GM12878 (cell line): Measurements from ENCODE around the gene PLEKHM3. TPM values are rescaled to one million over a fixed set of nuclear protein-coding genes. Genes with fewer than 3 reads are reported as not detected.

Source experiments
- ATAC-seq: fragments of 200-7000 bp; cut with Tn5 transposase; 3 replicates; pipeline ENCODE4 v1.9.1; 2020; ENCODE audit warnings: mild to moderate bottlenecking, moderate library complexity
- BruUV-seq: library from RNA; stranded (reverse); fragments of 400-500 nt; replicated peaks from 2 replicates; lab custom pipeline; 2021; lab: Mats Ljungman, UMichigan
- CTCF ChIA-PET: fragments of 300-600 bp; sonication (Branson Sonifier 250); formaldehyde crosslinking; extraction: SDS; loops from one replicate; lab custom pipeline; 2021; ENCODE audit warnings: inconsistent platforms; lab: Yijun Ruan, JAX
- POLR2A ChIA-PET: fragments of 350-600 bp; formaldehyde crosslinking; extraction: SDS; loops from one replicate; lab custom pipeline; 2021; ENCODE audit warnings: inconsistent platforms; lab: Charles Lee
- RAD21 ChIA-PET: fragments of 300-600 bp; sonication (Branson Sonifier 250); formaldehyde crosslinking; loops from one replicate; lab custom pipeline; 2023; ENCODE audit warnings: antibody characterized with exemption; ENCODE audit not compliant: unreplicated experiment; lab: Charles Lee
- SMC1A ChIA-PET: fragments of 300-600 bp; sonication (Branson Sonifier 250); formaldehyde crosslinking; loops from one replicate; lab custom pipeline; 2023; ENCODE audit not compliant: unreplicated experiment, uncharacterized antibody; lab: Charles Lee
- DNase-seq: peaks from one replicate; pipeline ENCODE4 v3.0.0-alpha.2; 2011; ENCODE audit warnings: low read depth, low spot score
- FAIRE-seq: peaks from 3 replicates; lab custom pipeline; 2011; peaks lifted over from hg19 to GRCh38; lab: Jason Lieb, UNC
- H2AFZ ChIP-seq: 2 replicates; pipeline ENCODE4 v1.6.0; 2011; ENCODE audit warnings: low read depth, low read length, control low read depth; ENCODE audit not compliant: control insufficient read depth
- H3K27ac ChIP-seq: 2 replicates; pipeline ENCODE4 v1.5.1; 2011; ENCODE audit warnings: control low read depth; ENCODE audit not compliant: control insufficient read depth, insufficient read depth
- H3K27me3 ChIP-seq, 2 experiments: replicated peaks in 1 of 2; 2 replicates each; pipeline versions ENCODE4 v1.6.0 to v1.6.1; 2011; ENCODE audit warnings: low read length in 1 of 2; ENCODE audit not compliant: control insufficient read depth in 2 of 2, insufficient read depth in 2 of 2
- H3K36me3 ChIP-seq, 2 experiments: 2 replicates each; pipeline ENCODE4 v1.5.1; 2011; ENCODE audit warnings: low read length in 1 of 2; ENCODE audit not compliant: control insufficient read depth in 2 of 2, insufficient read depth in 2 of 2
- H3K4me1 ChIP-seq: 2 replicates; pipeline ENCODE4 v1.6.1; 2011; ENCODE audit warnings: mild to moderate bottlenecking, low read length, moderate library complexity, mixed read lengths; ENCODE audit not compliant: control insufficient read depth, insufficient read depth
- H3K4me2 ChIP-seq: 2 replicates; pipeline ENCODE4 v1.6.0; 2011; ENCODE audit warnings: control low read depth; ENCODE audit not compliant: control insufficient read depth, insufficient read depth
- H3K4me3 ChIP-seq: fragments of 200-600 bp; sonication (generic); 2 replicates; pipeline ENCODE4 v1.5.1; 2016
- H3K79me2 ChIP-seq: 2 replicates; pipeline ENCODE4 v1.6.0; 2011; ENCODE audit warnings: low read length; ENCODE audit not compliant: control insufficient read depth, insufficient read depth
- H3K9ac ChIP-seq: 2 replicates; pipeline ENCODE4 v1.8.0; 2011; ENCODE audit warnings: low read length, control low read depth, mixed read lengths; ENCODE audit not compliant: control insufficient read depth, insufficient read depth
- H3K9me3 ChIP-seq: replicated peaks from 3 replicates; pipeline ENCODE4 v1.5.1; 2011; ENCODE audit warnings: mild to moderate bottlenecking, low read length; ENCODE audit not compliant: control insufficient read depth, insufficient read depth
- H4K20me1 ChIP-seq: 2 replicates; pipeline ENCODE4 v1.6.0; 2011; ENCODE audit not compliant: control insufficient read depth, insufficient read depth
- CBX3 ChIP-seq: fragments of 200-600 bp; sonication (generic); IDR thresholded peaks from 2 replicates; pipeline ENCODE4 v1.6.1; 2016; ENCODE audit warnings: low read depth, borderline replicate concordance
- IKZF2 ChIP-seq, 2 experiments: fragments of 450-650 bp; IDR thresholded peaks; 2 replicates each; pipeline ENCODE4 v1.6.1; 2017; ENCODE audit warnings: mild to moderate bottlenecking in 2 of 2, moderate library complexity in 2 of 2
- MEF2B ChIP-seq: fragments of 450-650 bp; IDR thresholded peaks from 2 replicates; pipeline ENCODE4 v1.6.1; 2018; ENCODE audit warnings: mild to moderate bottlenecking, moderate library complexity; ENCODE audit not compliant: partially characterized antibody, poor library complexity, severe bottlenecking
- MTA2 ChIP-seq: fragments of 450-650 bp; IDR thresholded peaks from 2 replicates; pipeline ENCODE4 v1.6.1; 2016; ENCODE audit warnings: low read depth, mild to moderate bottlenecking, moderate library complexity
- NBN ChIP-seq: fragments of 450-650 bp; IDR thresholded peaks from 2 replicates; pipeline ENCODE4 v1.6.1; 2016
- RCOR1 ChIP-seq: conservative IDR thresholded peaks from 2 replicates; pipeline ENCODE4 v1.6.1; 2012; ENCODE audit warnings: low read depth, low read length, improper control_type of control experiment
- SIN3A ChIP-seq: IDR thresholded peaks from 2 replicates; pipeline ENCODE4 v1.6.1; 2012; ENCODE audit warnings: low read depth, low read length, improper control_type of control experiment
- SIX5 ChIP-seq: IDR thresholded peaks from 2 replicates; pipeline ENCODE4 v1.6.1; 2011; ENCODE audit warnings: mild to moderate bottlenecking, low read depth, low read length, moderate library complexity; ENCODE audit not compliant: severe bottlenecking
- SMC3 ChIP-seq: IDR thresholded peaks from 2 replicates; pipeline ENCODE4 v1.6.1; 2011; ENCODE audit warnings: low read length, improper control_type of control experiment, borderline replicate concordance
- TCF7 ChIP-seq: IDR thresholded peaks from 2 replicates; pipeline ENCODE4 v1.6.1; 2014; ENCODE audit warnings: antibody characterized with exemption, borderline replicate concordance
- ZNF217 ChIP-seq: fragments of 450-650 bp; IDR thresholded peaks from 2 replicates; pipeline ENCODE4 v1.6.1; 2017; ENCODE audit warnings: antibody characterized with exemption, mild to moderate bottlenecking
- ZNF384 ChIP-seq: IDR thresholded peaks from 2 replicates; pipeline ENCODE4 v1.6.1; 2012; ENCODE audit warnings: low read depth, mild to moderate bottlenecking, low read length, improper control_type of control experiment, borderline replicate concordance
- WGBS: methylation state at CpG from one replicate; pipeline ENCODE4 v1.1.6; 2016; ENCODE audit warnings: low lambda C conversion rate; ENCODE audit not compliant: insufficient replicate concordance, insufficient coverage; ENCODE audit errors: missing lambda C conversion rate; 5-methylcytosine and 5-hydroxymethylcytosine counted together
- in situ Hi-C: fragments of 300-500 bp; cut with MboI; formaldehyde crosslinking; loops from 9 replicates; pipeline ENCODE4 v1.14.3; 2018; ENCODE audit warnings: mixed read lengths
- intact Hi-C: fragments of 100-400 bp; cut with micrococcal nuclease; formaldehyde crosslinking; loops from one replicate; pipeline ENCODE4 v1.14.2; 2022; ENCODE audit not compliant: unreplicated experiment
- polyA plus RNA-seq, 11 experiments: library from polyadenylated mRNA; depleted of rRNA in 4 of 11; unstranded in 6 of 11; stranded (reverse) in 5 of 11; fragments of >200 nt; fragmentation: Nextera tagmentation in 4 of 11; fragmentation: Illumina TruSeq in 1 of 11; extraction: Ambion mirVana in 4 of 11; extraction: Trizol in 1 of 11; gene quantifications; 1 replicate in 1 of 11; 2 replicates in 10 of 11; pipeline versions ENCODE4 v1.2.1 to v1.2.3, GENCODE V29; 2011 to 2016; ENCODE audit warnings: inconsistent platforms in 2 of 11, missing spikeins in 2 of 11, low read depth in 1 of 11
- total RNA-seq, 4 experiments: library from RNA; depleted of rRNA in 3 of 4; stranded (reverse); fragments of >200 nt in 3 of 4; fragmentation: Illumina TruSeq in 1 of 4; extraction: Trizol in 1 of 4; gene quantifications; 2 replicates each; pipeline versions ENCODE4 v1.2.1 to v1.2.3, GENCODE V29; 2013 to 2021
- TF ChIP-seq, protein P1 (sequence below): IDR thresholded peaks from 2 replicates; pipeline ENCODE4 v1.6.1; 2012; ENCODE audit warnings: improper control_type of control experiment, low read depth, low read length; ENCODE audit not compliant: insufficient replicate concordance
- TF ChIP-seq, protein P2 (sequence below): fragments of 450-650 bp; IDR thresholded peaks from 2 replicates; pipeline ENCODE4 v1.6.1; 2017; ENCODE audit warnings: low read depth, mild to moderate bottlenecking, moderate library complexity
- TF ChIP-seq, protein P3 (sequence below): IDR thresholded peaks from 2 replicates; pipeline ENCODE4 v1.6.1; 2012; ENCODE audit warnings: low read depth, low read length, improper control_type of control experiment

Gene PLEKHM3
- total and polyA plus RNA-seq, 10 of the 15 experiments (the other 5 are each of a cell fraction or from before 2014, with no cell fraction given), result 1.4 to 5.6 (median 3.0) TPM

DNA sequence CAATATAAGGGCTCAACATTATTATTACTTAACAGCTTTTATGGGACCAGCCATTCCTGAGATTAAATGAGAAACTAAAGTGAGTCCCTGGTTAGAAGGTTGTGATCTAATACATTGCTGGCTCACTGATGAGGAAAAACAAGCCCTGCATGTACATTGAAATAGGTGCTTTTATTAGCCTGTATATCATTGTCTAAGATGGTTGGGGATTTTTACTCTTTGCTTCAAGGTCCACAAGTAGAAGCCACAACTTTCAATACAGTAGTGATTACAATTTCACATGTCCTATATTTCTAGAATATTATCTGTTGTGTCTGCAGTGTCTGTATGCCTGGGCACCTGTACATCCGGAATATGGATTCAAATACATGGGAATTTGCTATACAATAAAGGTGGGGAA, 151.5 kb downstream of the PLEKHM3 start:
- RAD21 ChIA-PET, result interaction anchor here (0.5 to 5.5 kb wide), 4 partner anchors 9 to 104 kb away, joined by 3 to 20 read pairs (median 4); partner anchors contain the start of gene FZD5
- SMC1A ChIA-PET, result interaction anchor here (0.7 to 2.9 kb wide), 6 partner anchors 10 to 1504 kb away, joined by 3 to 19 read pairs (median 4); no protein-coding TSS in a partner anchor
- no peaks in the 10 kb centered on the region for H3K4me1 ChIP-seq
- no peaks in the 10 kb centered on the region for H3K9me3 ChIP-seq
- no peaks in the 10 kb centered on the region for H3K27me3 ChIP-seq
- H3K4me2 ChIP-seq, result peak overlapping the region; percentile 1; the same call in 1 of the 2 replicates
- POLR2A ChIA-PET, result interaction anchor here (1.2 to 1.5 kb wide), 2 partner anchors 9 to 33 kb away, joined by 3 read pairs; no protein-coding TSS in a partner anchor
- H3K79me2 ChIP-seq, result no peaks in the 10 kb centered on the region
- in situ Hi-C loops, result no loop called here
- H3K27ac ChIP-seq, result no peak overlapping the region
- DNase-seq, result no peak
- H3K9ac ChIP-seq, result no peak overlapping the region
- intact Hi-C loops, result no loop called here
- ATAC-seq, result peak; percentile 90
- no peak overlapping the region for H3K4me3 ChIP-seq
- no peak overlapping the region for H2AFZ ChIP-seq
- no peaks in the 10 kb centered on the region for H3K36me3 ChIP-seq
- FAIRE-seq, result no peak
- no TSS peak for BruUV-seq
- 48% methylated on average over 1 of the region's 1 CpG for WGBS
- H4K20me1 ChIP-seq, result no peaks in the 10 kb centered on the region
- CTCF ChIA-PET, result interaction anchor here (0.8 to 1.6 kb wide), 3 partner anchors 9 to 99 kb away, joined by 3 to 5 read pairs (median 3); no protein-coding TSS in a partner anchor
- TF ChIP-seq, protein P1, sequence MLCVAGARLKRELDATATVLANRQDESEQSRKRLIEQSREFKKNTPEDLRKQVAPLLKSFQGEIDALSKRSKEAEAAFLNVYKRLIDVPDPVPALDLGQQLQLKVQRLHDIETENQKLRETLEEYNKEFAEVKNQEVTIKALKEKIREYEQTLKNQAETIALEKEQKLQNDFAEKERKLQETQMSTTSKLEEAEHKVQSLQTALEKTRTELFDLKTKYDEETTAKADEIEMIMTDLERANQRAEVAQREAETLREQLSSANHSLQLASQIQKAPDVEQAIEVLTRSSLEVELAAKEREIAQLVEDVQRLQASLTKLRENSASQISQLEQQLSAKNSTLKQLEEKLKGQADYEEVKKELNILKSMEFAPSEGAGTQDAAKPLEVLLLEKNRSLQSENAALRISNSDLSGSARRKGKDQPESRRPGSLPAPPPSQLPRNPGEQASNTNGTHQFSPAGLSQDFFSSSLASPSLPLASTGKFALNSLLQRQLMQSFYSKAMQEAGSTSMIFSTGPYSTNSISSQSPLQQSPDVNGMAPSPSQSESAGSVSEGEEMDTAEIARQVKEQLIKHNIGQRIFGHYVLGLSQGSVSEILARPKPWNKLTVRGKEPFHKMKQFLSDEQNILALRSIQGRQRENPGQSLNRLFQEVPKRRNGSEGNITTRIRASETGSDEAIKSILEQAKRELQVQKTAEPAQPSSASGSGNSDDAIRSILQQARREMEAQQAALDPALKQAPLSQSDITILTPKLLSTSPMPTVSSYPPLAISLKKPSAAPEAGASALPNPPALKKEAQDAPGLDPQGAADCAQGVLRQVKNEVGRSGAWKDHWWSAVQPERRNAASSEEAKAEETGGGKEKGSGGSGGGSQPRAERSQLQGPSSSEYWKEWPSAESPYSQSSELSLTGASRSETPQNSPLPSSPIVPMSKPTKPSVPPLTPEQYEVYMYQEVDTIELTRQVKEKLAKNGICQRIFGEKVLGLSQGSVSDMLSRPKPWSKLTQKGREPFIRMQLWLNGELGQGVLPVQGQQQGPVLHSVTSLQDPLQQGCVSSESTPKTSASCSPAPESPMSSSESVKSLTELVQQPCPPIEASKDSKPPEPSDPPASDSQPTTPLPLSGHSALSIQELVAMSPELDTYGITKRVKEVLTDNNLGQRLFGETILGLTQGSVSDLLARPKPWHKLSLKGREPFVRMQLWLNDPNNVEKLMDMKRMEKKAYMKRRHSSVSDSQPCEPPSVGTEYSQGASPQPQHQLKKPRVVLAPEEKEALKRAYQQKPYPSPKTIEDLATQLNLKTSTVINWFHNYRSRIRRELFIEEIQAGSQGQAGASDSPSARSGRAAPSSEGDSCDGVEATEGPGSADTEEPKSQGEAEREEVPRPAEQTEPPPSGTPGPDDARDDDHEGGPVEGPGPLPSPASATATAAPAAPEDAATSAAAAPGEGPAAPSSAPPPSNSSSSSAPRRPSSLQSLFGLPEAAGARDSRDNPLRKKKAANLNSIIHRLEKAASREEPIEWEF, result no peak
- TF ChIP-seq, protein P2, sequence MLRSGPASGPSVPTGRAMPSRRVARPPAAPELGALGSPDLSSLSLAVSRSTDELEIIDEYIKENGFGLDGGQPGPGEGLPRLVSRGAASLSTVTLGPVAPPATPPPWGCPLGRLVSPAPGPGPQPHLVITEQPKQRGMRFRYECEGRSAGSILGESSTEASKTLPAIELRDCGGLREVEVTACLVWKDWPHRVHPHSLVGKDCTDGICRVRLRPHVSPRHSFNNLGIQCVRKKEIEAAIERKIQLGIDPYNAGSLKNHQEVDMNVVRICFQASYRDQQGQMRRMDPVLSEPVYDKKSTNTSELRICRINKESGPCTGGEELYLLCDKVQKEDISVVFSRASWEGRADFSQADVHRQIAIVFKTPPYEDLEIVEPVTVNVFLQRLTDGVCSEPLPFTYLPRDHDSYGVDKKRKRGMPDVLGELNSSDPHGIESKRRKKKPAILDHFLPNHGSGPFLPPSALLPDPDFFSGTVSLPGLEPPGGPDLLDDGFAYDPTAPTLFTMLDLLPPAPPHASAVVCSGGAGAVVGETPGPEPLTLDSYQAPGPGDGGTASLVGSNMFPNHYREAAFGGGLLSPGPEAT, result peak; percentile 73
- TF ChIP-seq RCOR1 (no peak), SIN3A (no peak), NBN (0 out of 2 replicates have a peak, but pooled peaks have one; percentile 40), CBX3 (no peak), SMC3 (no peak), ZNF384 (no peak), SIX5 (no peak), TCF7 (no peak), ZNF217 (0 out of 2 replicates have a peak, but pooled peaks have one; percentile 22), MTA2 (peak; percentile 70), IKZF2 (IDR thresholded peaks at IDR 0.05) (peak; percentile 61 to 69; a peak in 3 of 4 replicates), MEF2B (peak; percentile 31)
- TF ChIP-seq, protein P3, sequence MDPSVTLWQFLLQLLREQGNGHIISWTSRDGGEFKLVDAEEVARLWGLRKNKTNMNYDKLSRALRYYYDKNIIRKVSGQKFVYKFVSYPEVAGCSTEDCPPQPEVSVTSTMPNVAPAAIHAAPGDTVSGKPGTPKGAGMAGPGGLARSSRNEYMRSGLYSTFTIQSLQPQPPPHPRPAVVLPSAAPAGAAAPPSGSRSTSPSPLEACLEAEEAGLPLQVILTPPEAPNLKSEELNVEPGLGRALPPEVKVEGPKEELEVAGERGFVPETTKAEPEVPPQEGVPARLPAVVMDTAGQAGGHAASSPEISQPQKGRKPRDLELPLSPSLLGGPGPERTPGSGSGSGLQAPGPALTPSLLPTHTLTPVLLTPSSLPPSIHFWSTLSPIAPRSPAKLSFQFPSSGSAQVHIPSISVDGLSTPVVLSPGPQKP, result no peak
